SK-N-SH treated with all-trans-retinoic acid at 6 μM for 48 hours (cell line): ENCODE measurements around the gene RAD51B.

Source experiments
- ARNTL ChIP-seq: fragments of 450-650 bp; formaldehyde crosslinking; IDR thresholded peaks from 2 replicates; pipeline ENCODE4 v1.5.0; 2020; ENCODE audit warnings: low read depth, mild to moderate bottlenecking, moderate library complexity, borderline replicate concordance
- BACH2 ChIP-seq: fragments of 250-450 bp; sonication (Bioruptor Pico); IDR thresholded peaks from 2 replicates; pipeline ENCODE4 v1.9.0; 2021; ENCODE audit warnings: mild to moderate bottlenecking, borderline replicate concordance
- RARB ChIP-seq: fragments of 250-450 bp; sonication (Bioruptor Pico); IDR thresholded peaks from 2 replicates; pipeline ENCODE4 v1.8.0; 2021; ENCODE audit warnings: mild to moderate bottlenecking, moderate library complexity
- ZC3H10 ChIP-seq: fragments of 250-450 bp; sonication (Bioruptor Pico); IDR thresholded peaks from 2 replicates; pipeline ENCODE4 v1.5.1; 2021; ENCODE audit warnings: mild to moderate bottlenecking, moderate library complexity
- ZNF565 ChIP-seq: fragments of 450-650 bp; formaldehyde crosslinking; conservative IDR thresholded peaks from 2 replicates; pipeline ENCODE4 v1.5.0; 2020; ENCODE audit warnings: low read depth, mild to moderate bottlenecking, moderate library complexity
- ZNF70 ChIP-seq: fragments of 450-650 bp; formaldehyde crosslinking; IDR thresholded peaks from 2 replicates; pipeline ENCODE4 v1.5.0; 2020; ENCODE audit warnings: mild to moderate bottlenecking, moderate library complexity
- ZNF8 ChIP-seq: fragments of 450-650 bp; formaldehyde crosslinking; IDR thresholded peaks from 2 replicates; pipeline ENCODE4 v1.5.0; 2020; ENCODE audit warnings: mild to moderate bottlenecking, moderate library complexity
- TF ChIP-seq, protein P1 (sequence below): fragments of 250-450 bp; sonication (Bioruptor Pico); IDR thresholded peaks from 2 replicates; pipeline ENCODE4 v1.8.0; 2020; ENCODE audit warnings: mild to moderate bottlenecking, moderate library complexity, borderline replicate concordance
- TF ChIP-seq, protein P2 (sequence below): fragments of 250-450 bp; sonication (Bioruptor Pico); IDR thresholded peaks from 2 replicates; pipeline ENCODE4 v1.5.1; 2021; ENCODE audit warnings: mild to moderate bottlenecking, moderate library complexity

DNA sequence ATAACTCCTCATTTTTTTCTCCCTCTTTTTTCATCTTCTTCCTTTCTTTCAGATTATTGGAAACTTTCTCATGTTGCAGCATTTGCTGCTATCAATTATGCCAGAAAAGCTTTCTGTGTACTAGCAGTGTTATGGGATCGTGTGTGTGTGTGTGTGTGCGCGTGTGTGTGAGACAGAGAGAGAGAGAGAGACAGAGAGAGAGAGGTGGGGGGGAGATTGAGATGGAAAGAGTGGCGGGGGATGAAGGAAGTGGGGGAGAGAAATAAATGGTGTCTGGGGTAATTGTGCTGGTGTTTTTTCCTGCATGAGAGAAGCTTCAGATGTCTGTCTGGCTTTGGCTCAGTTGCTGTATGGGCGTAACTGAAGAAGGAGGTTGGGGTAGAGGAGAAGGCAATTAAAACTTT is 268.9 kb downstream of the RAD51B start:
- TF ChIP-seq ZNF70 (CRISPR knock-in tag) (no peak), ZC3H10 (no peak), BACH2 (CRISPR knock-in tag) (no peak), ZNF565 (no peak), RARB (CRISPR knock-in tag) (no peak), ZNF8 (no peak), ARNTL (CRISPR knock-in tag) (no peak)
- TF ChIP-seq, protein P1, sequence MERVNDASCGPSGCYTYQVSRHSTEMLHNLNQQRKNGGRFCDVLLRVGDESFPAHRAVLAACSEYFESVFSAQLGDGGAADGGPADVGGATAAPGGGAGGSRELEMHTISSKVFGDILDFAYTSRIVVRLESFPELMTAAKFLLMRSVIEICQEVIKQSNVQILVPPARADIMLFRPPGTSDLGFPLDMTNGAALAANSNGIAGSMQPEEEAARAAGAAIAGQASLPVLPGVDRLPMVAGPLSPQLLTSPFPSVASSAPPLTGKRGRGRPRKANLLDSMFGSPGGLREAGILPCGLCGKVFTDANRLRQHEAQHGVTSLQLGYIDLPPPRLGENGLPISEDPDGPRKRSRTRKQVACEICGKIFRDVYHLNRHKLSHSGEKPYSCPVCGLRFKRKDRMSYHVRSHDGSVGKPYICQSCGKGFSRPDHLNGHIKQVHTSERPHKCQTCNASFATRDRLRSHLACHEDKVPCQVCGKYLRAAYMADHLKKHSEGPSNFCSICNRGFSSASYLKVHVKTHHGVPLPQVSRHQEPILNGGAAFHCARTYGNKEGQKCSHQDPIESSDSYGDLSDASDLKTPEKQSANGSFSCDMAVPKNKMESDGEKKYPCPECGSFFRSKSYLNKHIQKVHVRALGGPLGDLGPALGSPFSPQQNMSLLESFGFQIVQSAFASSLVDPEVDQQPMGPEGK (CRISPR knock-in tag), result no peak
- TF ChIP-seq, protein P2, sequence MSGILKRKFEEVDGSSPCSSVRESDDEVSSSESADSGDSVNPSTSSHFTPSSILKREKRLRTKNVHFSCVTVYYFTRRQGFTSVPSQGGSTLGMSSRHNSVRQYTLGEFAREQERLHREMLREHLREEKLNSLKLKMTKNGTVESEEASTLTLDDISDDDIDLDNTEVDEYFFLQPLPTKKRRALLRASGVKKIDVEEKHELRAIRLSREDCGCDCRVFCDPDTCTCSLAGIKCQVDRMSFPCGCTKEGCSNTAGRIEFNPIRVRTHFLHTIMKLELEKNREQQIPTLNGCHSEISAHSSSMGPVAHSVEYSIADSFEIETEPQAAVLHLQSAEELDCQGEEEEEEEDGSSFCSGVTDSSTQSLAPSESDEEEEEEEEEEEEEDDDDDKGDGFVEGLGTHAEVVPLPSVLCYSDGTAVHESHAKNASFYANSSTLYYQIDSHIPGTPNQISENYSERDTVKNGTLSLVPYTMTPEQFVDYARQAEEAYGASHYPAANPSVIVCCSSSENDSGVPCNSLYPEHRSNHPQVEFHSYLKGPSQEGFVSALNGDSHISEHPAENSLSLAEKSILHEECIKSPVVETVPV (CRISPR knock-in tag), result no peak
